ENCODE results near the gene UBE2F.
"Not testable (repeated sequence)": the region's sequence is repeated elsewhere in the genome, so short reads cannot be mapped to it uniquely, and the experiment has no call there.

The UBE2F gene

DNA sequence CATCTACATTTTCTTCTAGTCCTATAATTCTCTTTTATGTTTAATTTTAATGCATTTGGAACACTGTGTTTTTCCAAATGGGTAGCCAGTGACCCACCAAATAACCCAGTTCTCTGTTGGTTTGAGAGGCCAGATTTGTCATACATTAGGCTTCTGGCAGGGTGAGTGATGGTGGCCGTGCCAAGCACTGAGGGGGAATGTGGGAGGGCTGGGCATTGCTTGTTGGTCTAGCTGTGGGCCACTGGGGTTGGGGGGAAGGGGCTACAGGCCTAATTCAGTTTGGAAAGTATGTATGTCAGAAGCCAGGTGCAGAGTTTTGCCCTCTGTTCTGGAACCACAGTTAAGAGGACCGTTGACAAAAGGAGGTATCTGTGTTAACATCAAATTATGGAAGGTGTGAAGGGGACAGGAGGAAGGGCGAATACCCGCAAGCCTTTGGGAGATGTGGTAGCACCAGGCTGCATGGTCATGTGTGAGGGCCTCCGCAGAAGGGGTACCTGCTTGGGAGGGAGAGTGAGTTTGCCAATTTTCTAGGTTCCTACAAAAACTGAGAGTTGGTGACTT lies 55.9 kb downstream of the UBE2F start:
- no peak for DNase-seq

DNA sequence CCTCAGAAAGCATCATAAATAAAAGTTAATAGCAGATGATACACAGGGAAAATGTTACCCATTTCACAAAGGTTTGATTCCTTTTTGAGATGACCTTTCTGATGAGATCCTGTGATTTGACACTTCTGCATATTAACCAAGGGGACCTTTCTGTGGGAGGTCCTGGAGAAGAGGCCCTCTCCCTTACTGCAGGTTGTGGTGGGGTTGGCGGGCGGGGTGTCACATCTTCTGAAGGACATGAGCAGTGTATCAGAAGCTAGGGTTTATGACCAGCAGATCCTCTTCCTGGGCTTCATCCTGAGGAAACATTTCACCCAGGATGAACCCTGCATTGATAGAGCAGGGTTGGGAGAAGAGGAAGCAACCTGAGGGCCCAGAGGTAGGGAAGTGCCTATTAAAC lies 56.8 kb downstream of the UBE2F start:
- DNase-seq, result no peak

DNA sequence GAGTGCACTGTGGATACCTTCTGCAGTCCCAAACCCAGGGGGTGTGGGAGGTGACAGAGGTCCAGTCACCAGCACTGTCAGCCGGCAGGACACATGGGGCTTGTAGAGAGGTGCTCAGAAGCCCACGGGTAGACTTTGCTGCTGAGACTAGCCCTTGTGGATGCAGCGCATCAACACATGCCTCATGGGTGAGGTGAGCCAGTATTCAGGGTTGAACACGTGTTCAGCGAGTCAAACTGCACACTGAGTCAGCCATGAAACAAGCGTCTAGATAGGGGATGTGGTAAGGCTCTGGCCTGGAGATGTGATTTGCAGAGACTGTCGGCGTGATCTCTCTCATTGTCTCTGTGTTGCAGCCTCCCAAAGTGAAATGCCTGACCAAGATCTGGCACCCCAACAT lies 58.2 kb downstream of the UBE2F start:
- no peak for DNase-seq

DNA sequence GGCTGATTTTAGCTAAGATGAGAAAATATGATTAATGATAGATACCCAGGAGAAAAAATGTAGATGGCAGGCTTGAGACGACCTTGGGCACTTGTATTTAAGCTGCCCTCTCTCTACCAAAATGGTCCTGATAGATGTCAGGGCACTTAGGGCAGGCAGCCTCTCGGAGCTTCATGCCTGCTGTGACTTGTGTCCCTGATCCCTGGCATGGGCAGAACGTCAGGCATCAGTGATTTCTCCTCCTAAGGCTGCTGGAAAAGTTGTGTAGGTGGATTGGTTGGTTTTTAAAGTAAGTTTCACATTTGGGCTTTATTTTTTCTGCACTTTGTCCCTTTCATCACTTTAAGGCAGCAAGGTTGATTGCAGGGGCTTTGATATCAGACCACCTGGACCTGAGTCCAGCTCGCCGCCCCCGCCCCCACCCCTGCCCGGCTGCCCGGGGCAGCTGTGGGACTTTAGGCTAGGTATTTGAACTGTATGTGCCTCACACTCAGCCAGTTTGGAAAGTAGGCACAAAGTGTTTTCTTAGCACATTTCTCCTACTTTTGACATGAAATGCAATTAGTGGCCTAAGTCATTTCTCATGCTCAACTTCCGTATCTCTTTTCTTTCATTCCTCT lies 59.0 kb downstream of the UBE2F start:
- no peak for DNase-seq

DNA sequence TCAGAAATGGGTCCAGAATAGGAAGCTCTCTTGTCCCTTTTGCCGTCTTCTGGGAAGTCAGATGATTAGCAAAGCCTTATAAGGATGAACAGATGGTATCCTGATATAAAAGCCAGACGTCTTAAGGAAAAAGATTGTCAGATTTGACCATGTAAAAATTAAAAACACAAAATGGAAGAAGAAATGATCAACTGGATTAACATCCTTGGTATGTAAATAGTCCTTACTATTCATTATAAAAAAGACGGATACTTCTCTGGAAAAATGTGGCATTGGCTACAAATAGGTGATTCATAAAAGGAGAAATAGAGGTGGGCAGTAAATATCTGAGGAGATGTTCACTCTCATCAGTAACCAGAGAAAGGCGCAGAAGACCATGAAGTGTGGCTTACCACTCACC lies 60.2 kb downstream of the UBE2F start:
- no peak for DNase-seq

DNA sequence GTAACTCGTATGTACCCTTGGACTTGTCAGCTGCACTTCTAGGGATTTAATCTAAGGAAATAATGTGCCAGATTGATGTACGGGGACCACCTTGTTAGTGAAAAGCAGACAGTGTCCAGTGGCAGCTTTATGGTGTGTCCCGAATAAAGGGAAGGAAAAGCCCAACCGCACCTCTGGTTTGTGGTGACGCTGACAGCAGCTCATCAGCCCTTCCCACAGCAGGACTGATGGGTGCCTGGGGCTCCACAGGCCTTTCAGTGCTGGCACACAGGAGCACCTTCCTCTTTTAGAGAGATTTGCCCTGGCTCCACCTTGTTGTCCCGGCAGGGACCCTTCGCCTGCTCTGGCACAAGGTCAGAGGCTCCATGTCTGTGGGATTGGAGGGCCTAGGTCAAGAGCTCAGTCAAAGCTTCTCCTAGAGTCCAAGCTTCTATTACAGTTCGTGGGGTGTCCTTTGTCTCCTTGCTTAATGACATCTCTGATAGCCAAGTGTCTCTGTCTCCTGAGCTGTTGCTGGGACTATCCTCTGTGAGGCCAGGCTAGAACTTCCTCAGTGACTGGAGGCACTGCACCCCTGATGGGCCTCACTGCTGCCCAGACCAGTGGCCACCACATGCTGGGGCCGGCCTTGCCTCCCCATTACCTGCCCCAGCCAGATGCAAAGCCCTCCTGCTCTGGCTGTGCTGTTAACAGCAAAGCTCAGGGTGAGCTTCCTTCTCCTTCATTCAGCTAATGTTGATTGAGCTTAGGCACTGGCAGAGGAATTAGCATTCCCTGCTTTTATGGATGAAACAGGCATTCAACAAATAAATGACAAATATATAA lies 61.0 kb downstream of the UBE2F start:
- DNase-seq, result no peak

DNA sequence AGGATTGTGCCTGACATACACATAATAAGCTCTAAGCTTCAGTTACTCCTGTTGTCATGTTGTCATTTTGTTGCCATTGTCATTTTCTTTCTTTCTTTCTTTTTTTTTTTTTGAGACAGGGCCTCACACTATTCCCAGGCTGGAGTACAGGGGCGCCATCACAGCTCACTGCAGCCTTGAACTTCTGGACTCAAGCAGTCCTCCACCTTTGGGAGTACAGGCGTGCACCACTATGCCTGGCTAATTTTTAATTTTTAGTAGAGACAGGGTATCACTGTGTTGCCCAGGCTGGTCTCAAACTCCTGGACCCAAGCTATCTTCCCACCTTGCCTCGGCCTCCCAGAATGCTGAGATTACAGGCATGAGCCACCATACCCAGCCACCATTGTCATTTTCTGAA lies 63.0 kb downstream of the UBE2F start:
- no peak for DNase-seq

DNA sequence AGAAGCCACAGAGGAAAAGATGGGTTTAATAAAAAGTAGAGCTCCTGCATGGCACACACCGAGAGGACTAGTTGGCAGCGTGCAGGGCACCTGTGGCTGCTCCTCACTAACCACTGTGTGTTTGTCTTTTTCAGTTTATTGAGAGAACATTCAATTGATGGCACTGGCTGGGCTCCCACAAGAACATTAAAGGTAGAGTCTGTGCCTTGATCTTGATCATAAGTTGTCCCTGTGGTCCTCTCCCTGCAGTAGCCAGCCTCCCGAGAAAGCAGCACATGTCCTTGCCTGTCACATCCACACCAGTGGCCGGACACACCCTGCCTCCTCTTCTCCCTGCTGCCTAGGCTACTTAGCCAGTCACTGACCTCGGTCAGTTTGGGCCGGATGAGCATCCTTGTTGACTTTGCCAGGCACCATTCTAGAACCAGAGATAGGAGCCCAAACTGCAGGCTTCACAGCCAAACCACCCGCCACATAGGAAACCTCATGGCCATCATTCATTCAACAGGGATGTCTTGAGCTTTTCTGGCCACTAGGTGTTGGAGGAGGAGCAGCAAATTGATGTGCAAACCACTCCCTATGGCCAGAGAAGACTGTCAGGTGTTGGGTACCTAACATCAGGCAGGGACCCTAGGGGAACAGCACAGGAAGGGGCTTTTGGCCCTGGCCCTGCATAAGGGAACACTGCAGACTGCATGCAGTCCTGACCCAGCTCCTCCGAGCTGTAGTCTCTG lies 63.8 kb downstream of the UBE2F start:
- no peak for DNase-seq

DNA sequence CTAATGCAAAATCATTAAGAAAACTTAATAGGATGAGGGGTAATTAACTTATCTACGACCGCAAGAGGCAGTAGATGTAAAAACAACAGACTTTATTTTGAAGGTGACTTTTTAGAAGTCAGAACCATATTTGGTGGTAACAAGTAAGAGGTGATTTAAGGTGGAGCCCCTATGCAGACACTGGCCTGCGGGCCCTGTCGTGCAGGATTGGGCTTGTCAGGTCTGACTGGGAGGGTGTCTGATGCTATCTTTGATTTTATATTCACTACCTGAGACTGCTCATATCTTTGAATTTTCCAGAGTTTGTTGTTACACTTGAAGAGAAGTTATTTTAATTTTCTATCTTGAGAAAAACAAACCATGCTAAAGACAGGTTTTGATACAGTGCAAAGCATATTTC lies 64.9 kb downstream of the UBE2F start:
- DNase-seq, result no peak

DNA sequence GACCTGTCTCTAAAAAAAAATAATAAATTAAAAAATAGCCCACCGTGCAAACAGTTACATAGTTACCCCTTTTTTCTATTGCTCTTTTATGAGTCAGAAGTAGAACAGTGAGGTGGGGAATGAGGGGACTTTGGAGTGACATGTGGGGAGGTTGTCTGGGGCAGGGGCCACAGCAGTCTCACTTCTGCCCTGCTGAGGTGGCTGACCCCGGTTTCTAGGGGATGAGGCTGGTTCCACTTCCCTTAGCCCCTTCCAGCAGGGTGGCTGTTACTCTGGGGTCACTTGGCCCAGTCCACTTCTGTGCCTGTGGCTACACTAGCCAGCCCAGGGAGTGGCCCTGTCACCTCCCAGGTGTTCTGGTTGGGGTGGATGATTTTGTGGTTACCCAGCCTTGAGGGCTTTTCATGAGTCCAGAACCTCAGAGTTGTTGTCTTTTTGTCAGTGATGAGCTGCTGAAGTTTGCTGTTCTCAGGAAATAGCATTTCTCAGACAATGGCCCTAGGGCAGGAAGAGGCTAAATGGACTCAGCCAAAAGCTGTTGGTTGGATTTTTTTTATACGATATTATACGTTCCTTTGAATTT lies 66.0 kb downstream of the UBE2F start:
- DNase-seq, result no peak

DNA sequence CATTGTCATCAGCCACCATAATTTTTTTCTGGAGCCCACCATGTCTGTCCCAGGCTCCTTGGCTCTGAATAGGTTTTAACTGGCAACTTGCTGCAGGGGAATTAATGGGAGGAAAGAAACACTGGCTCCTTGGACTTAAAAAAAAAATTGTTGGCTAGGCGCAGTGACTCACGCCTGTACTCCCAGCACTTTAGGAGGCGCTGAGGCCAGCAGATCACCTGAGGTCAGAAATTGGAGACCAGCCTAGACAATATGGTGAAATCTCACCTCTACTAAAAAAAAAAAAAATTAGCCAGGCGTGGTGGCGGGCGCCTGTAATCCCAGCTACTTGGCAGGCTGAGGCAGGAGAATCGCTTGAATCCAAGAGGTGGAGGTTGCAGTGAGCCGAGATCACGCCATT lies 67.2 kb downstream of the UBE2F start:
- DNase-seq, result not testable (repeated sequence)

DNA sequence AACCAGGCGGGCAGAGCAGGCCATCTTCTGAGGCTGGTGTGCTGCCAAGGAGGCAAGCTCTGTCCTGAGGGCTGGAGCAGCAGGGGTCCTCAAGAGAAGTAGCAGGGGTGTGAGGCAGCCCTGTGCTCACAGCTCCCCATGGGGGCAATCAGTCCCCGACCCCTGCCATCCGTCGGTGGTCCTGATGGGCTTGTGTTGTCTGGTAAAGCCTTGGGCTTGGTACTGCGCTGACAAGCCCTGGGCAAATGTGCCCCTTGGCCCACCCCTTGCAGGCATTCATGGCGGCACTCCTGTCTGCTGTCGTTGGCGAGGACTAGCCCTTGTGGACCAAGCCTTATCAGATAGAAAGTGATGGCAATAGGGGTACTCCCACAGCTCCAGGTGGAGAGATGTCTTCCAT lies 71.4 kb downstream of the UBE2F start:
- DNase-seq, result no peak

DNA sequence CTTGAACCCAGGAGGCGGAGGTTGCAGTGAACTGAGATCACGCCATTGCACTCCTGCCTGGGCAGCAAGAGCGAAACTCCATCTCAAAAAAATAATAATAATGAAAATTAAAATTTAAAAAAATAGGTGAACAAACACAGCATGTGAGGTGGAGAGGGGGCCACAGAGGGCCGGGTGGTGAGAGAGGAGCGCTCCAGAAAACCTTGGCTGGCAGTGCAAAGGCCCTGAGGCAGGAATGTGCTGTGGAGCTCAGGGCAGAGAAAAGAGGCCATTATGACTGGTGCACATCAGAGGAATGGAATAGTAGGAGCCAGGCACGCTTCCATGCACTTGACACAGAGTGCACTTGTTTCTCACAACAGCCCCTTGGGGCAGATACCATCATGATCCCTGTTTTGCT lies 72.3 kb downstream of the UBE2F start:
- DNase-seq, result no peak

DNA sequence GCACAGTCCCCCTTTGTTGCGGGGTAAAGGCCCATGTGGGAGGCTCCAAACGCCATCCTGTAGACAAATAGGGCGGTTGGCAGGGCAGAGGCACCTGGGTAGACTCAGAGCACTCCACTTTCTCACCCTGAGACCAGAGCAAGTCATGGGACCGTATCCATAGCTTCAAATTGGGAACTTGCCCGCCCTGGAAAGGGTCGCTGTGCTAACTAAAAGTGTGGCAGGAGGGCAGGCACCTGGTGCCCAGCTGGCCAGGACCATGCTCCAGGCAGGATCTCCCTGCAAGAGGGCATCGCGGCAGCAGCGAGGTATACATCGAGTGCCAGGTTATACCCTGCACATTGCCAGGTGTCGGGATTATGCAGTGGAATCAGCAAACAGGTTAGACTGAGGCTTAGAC lies 73.2 kb downstream of the UBE2F start:
- DNase-seq, result no peak

DNA sequence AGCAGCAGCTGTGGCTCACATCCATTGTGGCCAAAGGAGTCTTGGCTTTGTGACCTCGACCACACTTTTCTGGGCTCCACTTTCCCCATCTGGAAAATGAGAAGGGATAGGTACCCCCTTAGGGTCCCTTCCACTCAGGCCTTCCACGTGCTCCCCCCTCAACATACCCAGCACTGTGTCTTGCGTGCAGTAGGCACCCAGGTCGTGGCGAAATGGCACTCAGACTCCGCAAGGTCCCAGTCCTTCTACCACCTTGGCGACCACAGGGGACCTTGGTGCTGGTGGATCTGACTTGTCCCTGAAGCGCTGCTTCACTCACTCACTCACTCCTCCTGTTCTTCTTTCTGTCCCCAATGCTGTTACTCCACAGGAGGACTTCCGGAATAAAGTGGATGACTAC lies 74.1 kb downstream of the UBE2F start:
- DNase-seq, result no peak

DNA sequence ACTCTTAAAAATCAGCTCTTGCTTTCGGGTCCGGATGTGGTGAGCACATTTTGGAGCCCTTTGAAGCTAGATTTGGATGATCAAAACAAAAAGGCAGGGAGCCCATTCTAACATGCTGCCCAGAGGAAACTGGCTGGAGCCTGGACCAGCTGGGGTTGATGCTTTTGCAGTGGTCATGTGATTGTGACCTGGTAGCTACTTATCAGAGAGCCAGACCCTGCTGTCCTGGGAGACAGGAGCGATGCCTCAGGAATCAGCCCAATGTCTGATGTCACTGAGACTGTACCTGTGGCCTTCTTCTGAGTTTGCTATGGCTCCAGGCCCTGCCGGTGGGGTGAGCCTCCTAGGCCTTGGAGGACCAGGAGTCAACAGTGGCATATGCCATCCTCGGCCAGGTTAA lies 75.3 kb downstream of the UBE2F start:
- no peak for DNase-seq

DNA sequence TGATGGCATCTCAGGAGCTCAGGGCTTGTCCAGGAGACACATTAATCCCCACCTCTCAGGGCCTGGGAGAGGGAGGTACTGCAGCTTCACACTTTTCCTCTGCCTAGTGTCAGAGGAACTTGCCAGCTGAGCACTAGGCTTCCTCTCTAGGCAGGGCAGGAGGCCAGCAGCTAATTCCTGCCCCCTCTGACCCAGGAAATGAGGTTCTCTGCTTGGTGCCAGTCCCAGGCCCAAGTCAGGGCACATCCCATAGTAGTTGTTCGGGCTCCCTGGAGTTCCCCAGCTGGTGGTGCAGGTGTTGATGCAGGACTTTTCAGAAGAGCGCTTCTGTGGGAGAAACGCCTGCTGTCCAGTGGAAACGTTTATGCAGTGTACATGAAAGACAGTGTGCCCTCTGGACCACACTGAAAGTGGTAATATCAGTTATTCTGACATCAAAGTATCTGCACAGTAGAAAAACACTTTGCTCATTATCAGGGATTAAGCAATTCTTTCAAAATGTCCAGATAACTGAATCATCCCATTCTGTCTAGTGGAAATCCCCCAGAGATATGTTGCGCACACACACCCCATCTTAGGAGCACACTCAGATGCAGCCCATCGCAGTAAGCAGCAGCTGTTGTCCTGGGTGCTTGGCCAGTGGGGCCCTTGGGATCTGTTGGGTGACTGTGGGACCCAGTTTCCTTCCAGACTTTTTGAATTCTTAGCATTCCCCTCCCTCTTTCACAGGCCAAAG lies 76.2 kb downstream of the UBE2F start:
- no peak for DNase-seq

DNA sequence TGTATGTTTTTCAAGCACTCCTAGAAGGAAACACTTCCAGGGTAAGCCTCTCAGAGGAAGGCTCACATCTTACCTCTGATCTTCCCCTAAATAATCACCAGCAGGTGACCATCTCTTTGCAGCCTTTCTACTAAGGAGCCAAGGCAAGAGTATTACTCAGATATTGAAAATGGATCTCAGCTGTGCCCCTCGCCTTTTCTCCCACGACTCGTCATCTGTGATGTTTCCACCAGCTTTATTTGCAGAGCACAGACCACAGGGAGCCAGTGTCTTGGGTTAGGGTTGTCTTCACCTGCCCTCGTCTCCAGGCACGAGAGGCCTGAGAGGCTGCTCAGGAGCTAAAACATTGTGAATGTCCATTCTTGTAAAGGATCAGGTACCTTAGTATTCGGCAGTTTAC lies 77.0 kb downstream of the UBE2F start:
- no peak for DNase-seq

DNA sequence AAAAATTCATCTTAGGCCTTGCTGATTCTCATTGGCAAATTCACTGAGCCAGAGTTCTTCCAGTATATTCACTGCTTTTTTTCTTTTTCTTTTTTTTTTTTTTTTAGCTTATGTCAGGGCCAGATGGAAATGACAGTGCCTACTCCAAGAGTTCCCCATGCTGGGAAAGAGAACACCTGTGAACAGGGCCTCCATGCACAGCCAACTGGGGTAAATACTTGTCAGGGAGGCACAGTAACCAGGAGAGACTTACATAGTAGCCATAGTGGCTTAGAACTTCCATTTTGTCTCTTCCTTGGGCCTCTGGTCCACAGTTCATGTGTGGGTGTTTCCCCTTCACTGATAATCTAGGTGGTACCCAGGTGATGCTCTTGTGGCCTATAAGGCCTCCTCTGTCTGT lies 78.8 kb downstream of the UBE2F start:
- no peak for DNase-seq

DNA sequence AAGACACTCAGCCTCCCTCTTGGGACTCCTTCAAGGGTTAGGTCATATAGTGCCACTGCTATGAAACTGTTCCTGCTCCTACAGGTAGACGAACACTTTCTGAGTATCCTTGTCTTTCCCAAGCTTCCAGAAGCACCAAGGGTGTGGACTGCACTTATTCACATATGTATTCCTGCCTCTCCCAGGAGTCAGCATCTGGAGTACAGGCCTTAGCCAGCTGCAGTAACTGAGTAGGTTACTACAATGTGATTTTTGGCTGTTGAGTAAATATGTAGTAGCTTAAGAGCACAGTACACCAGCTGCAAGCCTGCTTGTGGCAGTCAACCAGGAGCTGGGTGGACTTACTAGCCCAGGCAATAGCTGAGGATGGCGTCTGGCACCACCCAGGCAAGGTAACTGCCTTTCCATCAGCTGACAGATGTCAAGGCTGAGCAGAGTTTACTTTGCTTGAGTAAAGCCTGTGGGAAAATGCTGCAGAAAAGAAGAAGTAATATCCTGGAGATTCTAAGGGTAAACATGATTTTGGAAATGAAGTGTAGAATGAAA lies 80.0 kb downstream of the UBE2F start:
- DNase-seq, result no peak

DNA sequence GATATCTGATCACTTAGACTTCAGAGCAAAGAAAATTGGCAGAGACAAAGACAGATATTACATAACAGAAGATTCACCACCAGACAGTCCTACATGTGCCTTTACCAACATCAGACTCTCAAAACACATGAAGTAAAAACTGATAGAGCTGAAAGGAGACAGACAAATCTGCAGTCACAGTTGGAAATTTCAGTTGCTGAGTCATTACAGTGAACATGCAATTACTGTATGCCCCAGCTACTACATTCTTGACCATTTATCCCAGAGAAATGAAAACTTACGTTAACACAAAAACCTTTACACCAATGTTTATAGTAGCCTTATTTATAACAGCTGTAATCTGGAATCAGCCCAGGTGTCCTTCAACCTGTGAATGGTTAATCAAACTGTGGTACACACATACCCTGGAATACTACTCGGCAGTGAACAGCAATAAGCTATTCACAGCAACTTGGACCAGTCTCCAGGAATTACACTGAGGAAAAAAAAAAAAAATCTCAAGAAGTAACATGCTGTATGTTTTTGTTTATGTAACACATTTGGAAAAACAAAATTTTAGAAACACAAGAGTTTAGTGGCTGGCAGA lies 86.5 kb downstream of the UBE2F start:
- no peak for DNase-seq

DNA sequence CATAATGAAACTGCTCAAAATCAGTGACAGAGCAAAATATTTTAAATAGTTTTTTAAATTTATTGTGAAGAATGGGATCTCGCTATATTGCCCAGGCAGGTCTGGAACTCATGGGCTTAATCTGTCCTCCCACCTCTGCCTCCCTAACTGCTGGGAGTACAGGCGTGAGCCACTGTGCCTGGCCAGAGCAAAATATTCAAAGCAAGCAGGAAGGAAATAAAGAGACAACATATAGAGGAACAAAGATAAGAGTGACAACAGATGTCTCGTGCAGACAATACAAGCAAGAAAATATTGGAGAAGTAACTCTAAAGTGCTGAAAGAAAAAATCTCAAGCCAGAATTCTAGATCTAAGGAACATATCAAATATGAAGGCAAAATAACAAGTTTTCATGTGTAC lies 89.0 kb downstream of the UBE2F start:
- DNase-seq, result no peak
